A549 (cell line): ENCODE data around the gene TIGD3. TPM values are rescaled to one million over a fixed set of nuclear protein-coding genes. Genes with fewer than 3 reads are reported as not detected.

Experiments used
- ATAC-seq, 2 experiments: fragments of 200-7000 bp in 1 of 2; fragments of >200 bp in 1 of 2; cut with Nextera tagmentation in 1 of 2; cut with Tn5 transposase in 1 of 2; 3 replicates each; pipeline versions ENCODE4 v1.8.0 to v1.9.1; 2018 to 2020; ENCODE audit warnings: mild to moderate bottlenecking in 1 of 2, moderate library complexity in 1 of 2
- CTCF ChIA-PET: fragments of 300-600 bp; sonication (Branson Sonifier 250); formaldehyde crosslinking; extraction: SDS; loops from one replicate; lab custom pipeline; 2021; ENCODE audit warnings: antibody characterized with exemption, inconsistent platforms; lab: Yijun Ruan, JAX
- POLR2A ChIA-PET: fragments of 350-600 bp; formaldehyde crosslinking; extraction: SDS; loops from one replicate; lab custom pipeline; 2021; ENCODE audit warnings: antibody characterized with exemption, inconsistent platforms; lab: Yijun Ruan, JAX
- DNase-seq, 2 experiments: peaks; one replicate each; pipeline versions ENCODE4 v3.0.0 to v3.0.0-alpha.2; 2011 to 2016; ENCODE audit warnings: low read depth in 1 of 2, low spot score in 1 of 2
- FAIRE-seq: peaks from 2 replicates; lab custom pipeline; 2011; peaks lifted over from hg19 to GRCh38; lab: Jason Lieb, UNC
- H3K27ac ChIP-seq, 2 experiments: fragments of >200 bp; sonication (Bioruptor Twin); formaldehyde crosslinking; 3 replicates each; pipeline ENCODE4 v1.5.1; 2016 to 2017
- H3K4me1 ChIP-seq: fragments of >200 bp; sonication (Bioruptor Twin); formaldehyde crosslinking; 3 replicates; pipeline ENCODE4 v1.6.1; 2016
- H3K4me2 ChIP-seq: fragments of >200 bp; sonication (Bioruptor Twin); formaldehyde crosslinking; 3 replicates; pipeline ENCODE4 v1.6.1; 2016
- H3K4me3 ChIP-seq: fragments of >200 bp; sonication (Bioruptor Twin); formaldehyde crosslinking; 3 replicates; pipeline ENCODE4 v1.5.1; 2016
- H3K9me3 ChIP-seq: fragments of >200 bp; sonication (Bioruptor Twin); formaldehyde crosslinking; 3 replicates; pipeline ENCODE4 v1.6.1; 2016
- CBX8 ChIP-seq: fragments of 200-600 bp; sonication (generic); IDR thresholded peaks from 2 replicates; pipeline ENCODE4 v1.6.1; 2016
- EHF ChIP-seq: fragments of 250-450 bp; sonication (Bioruptor Pico); IDR thresholded peaks from 2 replicates; pipeline ENCODE4 v1.5.0; 2020; ENCODE audit warnings: mild to moderate bottlenecking
- EP300 ChIP-seq, 2 experiments: fragments of >200 bp; sonication (Bioruptor Twin); formaldehyde crosslinking; IDR thresholded peaks; 2 replicates in 1 of 2; 3 replicates in 1 of 2; pipeline ENCODE4 v1.6.1; 2016 to 2017
- FOSL2 ChIP-seq, 2 experiments: fragments of 450-650 bp in 1 of 2; fragments of >200 bp in 1 of 2; sonication (Bioruptor Twin) in 1 of 2; formaldehyde crosslinking; IDR thresholded peaks; 2 replicates each; pipeline versions ENCODE4 v1.5.0 to v1.6.1; 2016 to 2020; ENCODE audit warnings: mild to moderate bottlenecking in 1 of 2, moderate library complexity in 1 of 2
- JUNB ChIP-seq: fragments of >200 bp; sonication (Bioruptor Twin); formaldehyde crosslinking; IDR thresholded peaks from 2 replicates; pipeline ENCODE4 v1.6.1; 2016
- KDM5A ChIP-seq: fragments of 200-600 bp; sonication (generic); IDR thresholded peaks from 2 replicates; pipeline ENCODE4 v1.6.1; 2016; ENCODE audit warnings: antibody characterized with exemption, mild to moderate bottlenecking
- MYC ChIP-seq: IDR thresholded peaks from 2 replicates; pipeline ENCODE4 v1.6.1; 2012; ENCODE audit warnings: mild to moderate bottlenecking, inconsistent platforms, low read length, improper control_type of control experiment, borderline replicate concordance
- NPAS2 ChIP-seq: fragments of 250-450 bp; sonication (Bioruptor Pico); IDR thresholded peaks from 2 replicates; pipeline ENCODE4 v1.8.0; 2022; ENCODE audit warnings: mild to moderate bottlenecking, moderate library complexity, borderline replicate concordance
- RAD21 ChIP-seq, 2 experiments: fragments of >200 bp in 1 of 2; sonication (Bioruptor Twin) in 1 of 2; formaldehyde crosslinking in 1 of 2; IDR thresholded peaks in 1 of 2; conservative IDR thresholded peaks in 1 of 2; 2 replicates in 1 of 2; 3 replicates in 1 of 2; pipeline ENCODE4 v1.6.1; 2012 to 2018; ENCODE audit warnings: inconsistent platforms in 1 of 2
- RFX5 ChIP-seq: fragments of 450-650 bp; IDR thresholded peaks from 2 replicates; pipeline ENCODE4 v1.7.1; 2014; ENCODE audit warnings: antibody characterized with exemption, mild to moderate bottlenecking, moderate library complexity
- SMC3 ChIP-seq: fragments of >200 bp; sonication (Bioruptor Twin); formaldehyde crosslinking; IDR thresholded peaks from 3 replicates; pipeline ENCODE4 v1.6.1; 2018; ENCODE audit warnings: inconsistent platforms
- WGBS: methylation state at CpG from one replicate; pipeline ENCODE4 v1.1.6; 2017; ENCODE audit errors: missing lambda C conversion rate; 5-methylcytosine and 5-hydroxymethylcytosine counted together
- polyA plus RNA-seq, 4 experiments: library from polyadenylated mRNA; depleted of rRNA in 3 of 4; stranded (reverse); fragments of >200 nt; fragmentation: RNase III in 1 of 4; extraction: RNeasy Plus Mini Kit Qiagen cat#74134 plus additional on column Dnase treatment in 1 of 4; gene quantifications; 2 replicates in 3 of 4; 3 replicates in 1 of 4; pipeline ENCODE4 v1.2.3, GENCODE V29; 2011 to 2017
- TF ChIP-seq, protein P1 (sequence below): IDR thresholded peaks from 2 replicates; pipeline ENCODE4 v1.6.1; 2012; ENCODE audit warnings: low read depth, borderline replicate concordance
- TF ChIP-seq, protein P2 (sequence below): fragments of 200-600 bp; sonication (generic); IDR thresholded peaks from 2 replicates; pipeline ENCODE4 v1.6.1; 2016; ENCODE audit warnings: antibody characterized with exemption, mild to moderate bottlenecking, moderate library complexity
- TF ChIP-seq, protein P3 (sequence below): fragments of 150-350 bp; IDR thresholded peaks from 2 replicates; pipeline ENCODE4 v1.6.1; 2014; ENCODE audit warnings: low read depth, mild to moderate bottlenecking, low read length
- TF ChIP-seq, protein P4 (sequence below): IDR thresholded peaks from 2 replicates; pipeline ENCODE4 v1.6.1; 2012
- TF ChIP-seq, protein P5 (sequence below): fragments of >200 bp; sonication (Bioruptor Twin); formaldehyde crosslinking; IDR thresholded peaks from 3 replicates; pipeline ENCODE4 v1.5.1; 2016

TIGD3 gene
- polyA plus RNA-seq, 2 of the 4 experiments (the other 2 are of a cell fraction), result 0.37 to 0.66 TPM

DNA sequence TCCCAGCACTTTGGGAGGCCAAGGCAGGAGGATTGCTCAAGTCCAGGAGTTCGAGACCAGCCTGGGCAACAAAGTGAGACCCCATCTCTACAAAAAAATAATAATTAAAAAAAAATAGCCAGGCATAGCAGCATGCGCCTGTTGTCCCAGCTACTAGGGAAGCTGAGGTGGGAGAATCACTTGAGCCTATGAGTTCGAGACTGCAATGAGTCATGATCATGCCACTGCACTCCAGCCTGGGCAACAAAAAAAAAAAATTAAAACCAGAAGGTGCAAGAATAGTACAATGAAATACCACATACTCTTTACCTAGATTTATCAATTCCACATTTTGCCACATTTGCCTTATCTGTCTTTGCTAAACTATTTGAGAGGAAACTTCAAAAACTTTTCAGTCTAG is 12.7 kb upstream of the TIGD3 start:
- 94% methylated on average over 3 of the region's 3 CpGs for WGBS
- ChIA-PET POLR2A (interaction anchor here (1.5 kb wide), 1 partner anchor 8 kb away, joined by 7 read pairs; the partner anchor contains the start of gene DPF2), CTCF (interaction anchor here (0.9 to 78.3 kb wide), 4 partner anchors 9 to 224 kb away, joined by 3 to 3090 read pairs (median 41); partner anchors contain the start of genes CDC42EP2, POLA2 and TIGD3)
- no peak for DNase-seq
- no peaks in the 10 kb centered on the region for H3K4me1 ChIP-seq
- no peak for FAIRE-seq
- TF ChIP-seq, protein P1, sequence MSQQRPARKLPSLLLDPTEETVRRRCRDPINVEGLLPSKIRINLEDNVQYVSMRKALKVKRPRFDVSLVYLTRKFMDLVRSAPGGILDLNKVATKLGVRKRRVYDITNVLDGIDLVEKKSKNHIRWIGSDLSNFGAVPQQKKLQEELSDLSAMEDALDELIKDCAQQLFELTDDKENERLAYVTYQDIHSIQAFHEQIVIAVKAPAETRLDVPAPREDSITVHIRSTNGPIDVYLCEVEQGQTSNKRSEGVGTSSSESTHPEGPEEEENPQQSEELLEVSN, result no peak
- TF ChIP-seq KDM5A, result no peak
- no peak for TF ChIP-seq NPAS2 (CRISPR knock-in tag)
- TF ChIP-seq CBX8, result no peak
- no peak for TF ChIP-seq RAD21 (conservative IDR thresholded peaks at IDR 0.05 in 1 of 2, IDR thresholded peaks at IDR 0.05 in 1 of 2)
- no peak for TF ChIP-seq FOSL2 (IDR thresholded peaks at IDR 0.05)
- no peak for TF ChIP-seq FOSL2 (CRISPR knock-in tag; IDR thresholded peaks at IDR 0.05)
- TF ChIP-seq, protein P2, sequence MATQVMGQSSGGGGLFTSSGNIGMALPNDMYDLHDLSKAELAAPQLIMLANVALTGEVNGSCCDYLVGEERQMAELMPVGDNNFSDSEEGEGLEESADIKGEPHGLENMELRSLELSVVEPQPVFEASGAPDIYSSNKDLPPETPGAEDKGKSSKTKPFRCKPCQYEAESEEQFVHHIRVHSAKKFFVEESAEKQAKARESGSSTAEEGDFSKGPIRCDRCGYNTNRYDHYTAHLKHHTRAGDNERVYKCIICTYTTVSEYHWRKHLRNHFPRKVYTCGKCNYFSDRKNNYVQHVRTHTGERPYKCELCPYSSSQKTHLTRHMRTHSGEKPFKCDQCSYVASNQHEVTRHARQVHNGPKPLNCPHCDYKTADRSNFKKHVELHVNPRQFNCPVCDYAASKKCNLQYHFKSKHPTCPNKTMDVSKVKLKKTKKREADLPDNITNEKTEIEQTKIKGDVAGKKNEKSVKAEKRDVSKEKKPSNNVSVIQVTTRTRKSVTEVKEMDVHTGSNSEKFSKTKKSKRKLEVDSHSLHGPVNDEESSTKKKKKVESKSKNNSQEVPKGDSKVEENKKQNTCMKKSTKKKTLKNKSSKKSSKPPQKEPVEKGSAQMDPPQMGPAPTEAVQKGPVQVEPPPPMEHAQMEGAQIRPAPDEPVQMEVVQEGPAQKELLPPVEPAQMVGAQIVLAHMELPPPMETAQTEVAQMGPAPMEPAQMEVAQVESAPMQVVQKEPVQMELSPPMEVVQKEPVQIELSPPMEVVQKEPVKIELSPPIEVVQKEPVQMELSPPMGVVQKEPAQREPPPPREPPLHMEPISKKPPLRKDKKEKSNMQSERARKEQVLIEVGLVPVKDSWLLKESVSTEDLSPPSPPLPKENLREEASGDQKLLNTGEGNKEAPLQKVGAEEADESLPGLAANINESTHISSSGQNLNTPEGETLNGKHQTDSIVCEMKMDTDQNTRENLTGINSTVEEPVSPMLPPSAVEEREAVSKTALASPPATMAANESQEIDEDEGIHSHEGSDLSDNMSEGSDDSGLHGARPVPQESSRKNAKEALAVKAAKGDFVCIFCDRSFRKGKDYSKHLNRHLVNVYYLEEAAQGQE, result no peak
- TF ChIP-seq, protein P3, sequence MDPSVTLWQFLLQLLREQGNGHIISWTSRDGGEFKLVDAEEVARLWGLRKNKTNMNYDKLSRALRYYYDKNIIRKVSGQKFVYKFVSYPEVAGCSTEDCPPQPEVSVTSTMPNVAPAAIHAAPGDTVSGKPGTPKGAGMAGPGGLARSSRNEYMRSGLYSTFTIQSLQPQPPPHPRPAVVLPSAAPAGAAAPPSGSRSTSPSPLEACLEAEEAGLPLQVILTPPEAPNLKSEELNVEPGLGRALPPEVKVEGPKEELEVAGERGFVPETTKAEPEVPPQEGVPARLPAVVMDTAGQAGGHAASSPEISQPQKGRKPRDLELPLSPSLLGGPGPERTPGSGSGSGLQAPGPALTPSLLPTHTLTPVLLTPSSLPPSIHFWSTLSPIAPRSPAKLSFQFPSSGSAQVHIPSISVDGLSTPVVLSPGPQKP, result no peak
- TF ChIP-seq, protein P4, sequence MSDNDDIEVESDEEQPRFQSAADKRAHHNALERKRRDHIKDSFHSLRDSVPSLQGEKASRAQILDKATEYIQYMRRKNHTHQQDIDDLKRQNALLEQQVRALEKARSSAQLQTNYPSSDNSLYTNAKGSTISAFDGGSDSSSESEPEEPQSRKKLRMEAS, result no peak
- no peak for TF ChIP-seq RFX5
- TF ChIP-seq EP300 (IDR thresholded peaks at IDR 0.05), result no peak
- TF ChIP-seq MYC, result no peak
- no peak overlapping the region for H3K4me3 ChIP-seq
- H3K9me3 ChIP-seq, result no peaks in the 10 kb centered on the region
- H3K27ac ChIP-seq, result no peak overlapping the region
- no peak overlapping the region for H3K4me2 ChIP-seq
- no peak for ATAC-seq

DNA sequence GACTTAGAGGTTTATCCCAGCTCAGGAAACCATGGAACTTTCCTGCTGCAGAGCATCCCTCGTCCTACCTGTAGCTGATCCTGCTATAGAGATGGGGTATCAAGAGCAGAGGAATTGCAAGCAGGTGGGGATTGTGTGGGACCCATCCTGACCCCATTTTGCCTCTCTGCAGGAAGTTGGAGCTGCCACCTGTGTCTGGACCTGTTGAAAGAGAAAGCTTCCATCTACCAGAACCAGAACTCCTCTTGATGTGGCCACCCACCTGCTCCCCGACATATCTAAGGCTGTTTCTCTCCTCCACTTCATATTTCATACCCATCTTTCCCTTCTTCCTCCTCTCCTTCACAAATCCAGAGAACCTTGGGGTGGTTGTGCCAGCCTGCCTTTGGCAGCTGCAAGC is 3.0 kb upstream of the TIGD3 start:
- Histone ChIP-seq H3K4me3 (no peak overlapping the region), H3K4me1 (0 out of 3 replicates have a peak, but pooled peaks cover 4% of the 10 kb centered on the region), H3K9me3 (no peaks in the 10 kb centered on the region), H3K27ac (no peak overlapping the region), H3K4me2 (no peak overlapping the region)
- ATAC-seq, result no peak
- ChIA-PET POLR2A (interaction anchor here (0.6 to 1.6 kb wide), 2 partner anchors 18 to 39 kb away, joined by 3 to 5 read pairs; partner anchors contain the start of gene DPF2), CTCF (interaction anchor here (0.6 to 78.3 kb wide), 8 partner anchors 10 to 563 kb away, joined by 3 to 3090 read pairs (median 10); partner anchors contain the start of genes CDC42EP2, DPF2 and POLA2)
- 93% methylated on average over 2 of the region's 2 CpGs for WGBS
- TF ChIP-seq RFX5, result no peak
- FAIRE-seq, result no peak
- DNase-seq, result no peak

DNA sequence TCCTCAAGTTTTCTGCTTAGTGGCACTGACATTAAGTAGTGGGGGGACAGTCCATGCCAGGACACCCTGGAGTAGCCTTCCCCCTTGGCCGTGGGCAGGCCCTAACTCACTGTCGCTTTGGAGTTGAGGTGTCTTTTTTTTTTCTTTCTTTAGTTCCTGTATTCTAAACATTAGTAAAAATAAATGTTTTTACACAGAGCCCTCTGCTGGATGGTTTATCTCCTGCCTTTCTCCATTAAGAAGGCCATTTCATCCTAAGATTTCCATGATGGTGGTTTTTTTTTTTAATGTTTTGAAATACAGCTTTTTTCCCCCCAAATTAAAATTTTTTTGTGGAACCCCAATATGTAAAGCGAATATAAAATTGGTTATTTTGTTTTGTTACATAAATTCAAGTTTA is 1.8 kb upstream of the TIGD3 start:
- Histone ChIP-seq H3K4me1 (0 out of 3 replicates have a peak, but pooled peaks cover 4% of the 10 kb centered on the region), H3K9me3 (no peaks in the 10 kb centered on the region), H3K4me3 (no peak overlapping the region), H3K4me2 (no peak overlapping the region), H3K27ac (no peak overlapping the region)
- WGBS, result 51% methylated on average over 3 of the region's 3 CpGs
- ATAC-seq (no peak), DNase-seq (peak in 1 of 2 experiments; percentile 36), FAIRE-seq (no peak)
- POLR2A ChIA-PET, result interaction anchor here (1.6 kb wide), 1 partner anchor 19 kb away, joined by 5 read pairs; the partner anchor contains the start of gene DPF2
- TF ChIP-seq EHF (no peak), SMC3 (peak; percentile 21; the same call in 1 of the 3 replicates), RAD21 (conservative IDR thresholded peaks at IDR 0.05 in 1 of 2, IDR thresholded peaks at IDR 0.05 in 1 of 2) (peak in 1 of 2 experiments; percentile 32; a peak in 3 of 5 replicates), JUNB (no peak)
- TF ChIP-seq, protein P5, sequence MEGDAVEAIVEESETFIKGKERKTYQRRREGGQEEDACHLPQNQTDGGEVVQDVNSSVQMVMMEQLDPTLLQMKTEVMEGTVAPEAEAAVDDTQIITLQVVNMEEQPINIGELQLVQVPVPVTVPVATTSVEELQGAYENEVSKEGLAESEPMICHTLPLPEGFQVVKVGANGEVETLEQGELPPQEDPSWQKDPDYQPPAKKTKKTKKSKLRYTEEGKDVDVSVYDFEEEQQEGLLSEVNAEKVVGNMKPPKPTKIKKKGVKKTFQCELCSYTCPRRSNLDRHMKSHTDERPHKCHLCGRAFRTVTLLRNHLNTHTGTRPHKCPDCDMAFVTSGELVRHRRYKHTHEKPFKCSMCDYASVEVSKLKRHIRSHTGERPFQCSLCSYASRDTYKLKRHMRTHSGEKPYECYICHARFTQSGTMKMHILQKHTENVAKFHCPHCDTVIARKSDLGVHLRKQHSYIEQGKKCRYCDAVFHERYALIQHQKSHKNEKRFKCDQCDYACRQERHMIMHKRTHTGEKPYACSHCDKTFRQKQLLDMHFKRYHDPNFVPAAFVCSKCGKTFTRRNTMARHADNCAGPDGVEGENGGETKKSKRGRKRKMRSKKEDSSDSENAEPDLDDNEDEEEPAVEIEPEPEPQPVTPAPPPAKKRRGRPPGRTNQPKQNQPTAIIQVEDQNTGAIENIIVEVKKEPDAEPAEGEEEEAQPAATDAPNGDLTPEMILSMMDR, result peak; percentile 52
- CTCF ChIA-PET, result interaction anchor here (0.8 to 78.3 kb wide), 15 partner anchors 9 to 206 kb away, joined by 3 to 3090 read pairs (median 4); partner anchors contain the start of genes CDC42EP2, DPF2 and POLA2
